Endothelial cell of hepatic sinusoid (primary cell): ENCODE measurements around the gene AGFG2.

Experiments used
- in situ Hi-C: cut with HindIII; loops from 2 replicates; pipeline ENCODE4 v1.10.0; 2017; ENCODE audit warnings: low sequenced_read_pairs

AGFG2 gene

GRCh38 chr7:100568896-100569844 is 30.2 kb downstream of the AGFG2 start:
- in situ Hi-C loops: no loop called here

GRCh38 chr7:100570954-100571828 is 32.2 kb downstream of the AGFG2 start:
- in situ Hi-C loops: no loop called here

- in situ Hi-C loops: no loop called here
Observed at GRCh38 chr7:100571829-100572116, 32.8 kb downstream of the AGFG2 start.

GRCh38 chr7:100572281-100572948 is 33.4 kb downstream of the AGFG2 start:
- in situ Hi-C loops: no loop called here

- in situ Hi-C loops: no loop called here
Observed at GRCh38 chr7:100572949-100573675, 34.1 kb downstream of the AGFG2 start.

- in situ Hi-C loops: no loop called here
Observed at GRCh38 chr7:100573691-100574361, 34.8 kb downstream of the AGFG2 start, which contains the start of gene SAP25. SAP25 (minus strand) TSS chr7:100573900; CDS start chr7:100573742, 158 bp downstream.

- in situ Hi-C loops: no loop called here
Observed at GRCh38 chr7:100574362-100575205, 35.6 kb downstream of the AGFG2 start.

- in situ Hi-C loops: no loop called here
Observed at GRCh38 chr7:100575206-100575631, 36.2 kb downstream of the AGFG2 start.

GRCh38 chr7:100575746-100576383 is 36.9 kb downstream of the AGFG2 start:
- in situ Hi-C loops: no loop called here

GRCh38 chr7:100576384-100576993 is 37.5 kb downstream of the AGFG2 start:
- in situ Hi-C loops: no loop called here

GRCh38 chr7:100577103-100577502 is 38.1 kb downstream of the AGFG2 start:
- in situ Hi-C loops: no loop called here

- in situ Hi-C loops: no loop called here
Observed at GRCh38 chr7:100577507-100577906, 38.5 kb downstream of the AGFG2 start.

- in situ Hi-C loops: no loop called here
Observed at GRCh38 chr7:100578246-100579183, 39.5 kb downstream of the AGFG2 start.

GRCh38 chr7:100580466-100581283 is 41.7 kb downstream of the AGFG2 start:
- in situ Hi-C loops: no loop called here

- in situ Hi-C loops: no loop called here
Observed at GRCh38 chr7:100582041-100582579, 43.1 kb downstream of the AGFG2 start.

GRCh38 chr7:100582650-100583049 is 43.6 kb downstream of the AGFG2 start:
- in situ Hi-C loops: no loop called here
